ENCODE results near the gene SEMA3B. TPM values are rescaled to one million over a fixed set of nuclear protein-coding genes. Genes with fewer than 3 reads are reported as not detected.

Gene SEMA3B
- total RNA-seq, 4 donors from 2014 or later = 29.1 to 54.9 (median 44.2) TPM

- Histone ChIP-seq H3K36me3 (peaks cover 0 to 12% of the 10 kb centered on the region in 2 donors), H3K9me3 (no peaks in the 10 kb centered on the region), H3K4me1 (peaks cover 0 to 56% (median 26%) of the 10 kb centered on the region in 3 donors), H3K27me3 (no peaks in the 10 kb centered on the region), H3K4me3 (peak within 1 kb of the TSS; percentile 41 to 68), H3K27ac (peak within 1 kb of the TSS; percentile 64 to 92 (median 90))
- WGBS, 2 donors (ENCODE audit: low coverage in 1 of 2) = 1% methylated on average over 14 of the region's 61 CpGs; no CpG with 5 or more reads in 1 of the 2 donors
- TF ChIP-seq POLR2A (IDR thresholded peaks at IDR 0.05) = peak; percentile 91 to 92
- peak; percentile 92 for TF ChIP-seq POLR2AphosphoS5 (IDR thresholded peaks at IDR 0.05)
- TF ChIP-seq EP300 (IDR thresholded peaks at IDR 0.05) = no peak
- peak in 3 of 4 experiments; percentile 40 to 76 (median 69) for TF ChIP-seq CTCF (IDR thresholded peaks at IDR 0.05)
- peak; percentile 92 for ATAC-seq
Measured at GRCh38 chr3:50298836-50299637, 30.1 kb downstream of the SEMA3B start, which contains the start of the genes HYAL3 and NAA80. HYAL3 (minus strand) TSS chr3:50299405; CDS start chr3:50295602, 3,803 bp downstream. NAA80 (minus strand) TSS chr3:50299405; CDS start chr3:50297463, 1,942 bp downstream.

GRCh38 chr3:50299638-50299928 is 30.6 kb downstream of the SEMA3B start:
- 0% methylated on average over 1 of the region's 12 CpGs; no CpG with 5 or more reads in 1 of the 2 donors for WGBS, 2 donors (ENCODE audit: low coverage in 1 of 2)
- no peak for TF ChIP-seq POLR2AphosphoS5 (IDR thresholded peaks at IDR 0.05)
- TF ChIP-seq EP300 (IDR thresholded peaks at IDR 0.05) = no peak
- TF ChIP-seq POLR2A (IDR thresholded peaks at IDR 0.05) = no peak
- TF ChIP-seq CTCF (IDR thresholded peaks at IDR 0.05) = no peak
- Histone ChIP-seq H3K27me3 (no peaks in the 10 kb centered on the region), H3K36me3 (peaks cover 0 to 12% of the 10 kb centered on the region in 2 donors), H3K4me1 (peaks cover 0 to 56% (median 26%) of the 10 kb centered on the region in 3 donors), H3K27ac (peak overlapping the region; percentile 64 to 92 (median 90)), H3K9me3 (no peaks in the 10 kb centered on the region), H3K4me3 (peak overlapping the region; percentile 29 to 68)
- no peak for ATAC-seq

- Histone ChIP-seq H3K9me3 (no peaks in the 10 kb centered on the region), H3K4me1 (peaks cover 0 to 56% (median 26%) of the 10 kb centered on the region in 3 donors), H3K36me3 (peaks cover 0 to 12% of the 10 kb centered on the region in 2 donors), H3K4me3 (peak overlapping the region; percentile 29 to 68), H3K27ac (peak overlapping the region; percentile 64 to 92 (median 90)), H3K27me3 (no peaks in the 10 kb centered on the region)
- no peak for ATAC-seq
- no peak for TF ChIP-seq CTCF (IDR thresholded peaks at IDR 0.05)
- no peak for TF ChIP-seq POLR2AphosphoS5 (IDR thresholded peaks at IDR 0.05)
- TF ChIP-seq POLR2A (IDR thresholded peaks at IDR 0.05) = no peak
- TF ChIP-seq EP300 (IDR thresholded peaks at IDR 0.05) = no peak
- 26 to 27% methylated on average over 5 of the region's 12 CpGs for WGBS, 2 donors (ENCODE audit: low coverage in 1 of 2)
Measured at GRCh38 chr3:50299929-50300680, 31.2 kb downstream of the SEMA3B start.

GRCh38 chr3:50300681-50301254 is 31.8 kb downstream of the SEMA3B start:
- TF ChIP-seq POLR2AphosphoS5 (IDR thresholded peaks at IDR 0.05) (no peak), POLR2A (IDR thresholded peaks at IDR 0.05) (no peak), CTCF (IDR thresholded peaks at IDR 0.05) (no peak), EP300 (IDR thresholded peaks at IDR 0.05) (no peak)
- peak overlapping the region; percentile 64 to 92 (median 90) for H3K27ac ChIP-seq
- no peak for ATAC-seq
- WGBS, 2 donors (ENCODE audit: low coverage in 1 of 2) = no CpG with 5 or more reads among the region's 6 CpGs
- no peaks in the 10 kb centered on the region for H3K9me3 ChIP-seq
- peaks cover 0 to 56% (median 26%) of the 10 kb centered on the region in 3 donors for H3K4me1 ChIP-seq
- H3K27me3 ChIP-seq = no peaks in the 10 kb centered on the region
- H3K36me3 ChIP-seq = peaks cover 0 to 12% of the 10 kb centered on the region in 2 donors
- H3K4me3 ChIP-seq = peak overlapping the region in 1 of 2 donors; percentile 68

Measured in gastroesophageal sphincter (tissue), 4 donors.